Activated CD8-positive, alpha-beta memory T cell treated with anti-CD3 and anti-CD28 coated beads for 36 hours (primary cell): ENCODE results near the gene GZMM. TPM values are rescaled to one million over a fixed set of nuclear protein-coding genes. Genes with fewer than 3 reads are reported as not detected.

Source experiments
- CTCF ChIA-PET: fragments of 350-600 bp; sonication (Branson Sonifier 250); formaldehyde crosslinking; loops from one replicate; lab custom pipeline; 2021; ENCODE audit warnings: antibody characterized with exemption; lab: Charles Lee
- POLR2A ChIA-PET: fragments of 350-600 bp; sonication (Branson Sonifier 250); formaldehyde crosslinking; loops from one replicate; lab custom pipeline; 2021; ENCODE audit warnings: antibody characterized with exemption; lab: Charles Lee
- total RNA-seq, 2 experiments: library from RNA; stranded (reverse); gene quantifications; one replicate each; pipeline ENCODE4 v1.2.3, GENCODE V29; 2021

Gene GZMM
- total RNA-seq, 2 experiments from 2014 or later: 45.0 to 46.8 TPM

GRCh38 chr19:597406-598315 is 53.8 kb downstream of the GZMM start:
- POLR2A ChIA-PET: no interaction called here
- CTCF ChIA-PET: interaction anchor here (1.7 kb wide), 1 partner anchor 10 kb away, joined by 4 read pairs; no protein-coding TSS in a partner anchor

Other genes starting within 250 kb of the GZMM start
- 10 to 100 TPM; 18.3 to 21.2 TPM for gene MIER2, start 199.3 kb upstream of the GZMM start, total RNA-seq
- gene C2CD4C, start 134.9 kb upstream of the GZMM start, total RNA-seq: not detected
- gene SHC2, start 83.0 kb upstream of the GZMM start, total RNA-seq: not detected
- gene MADCAM1, start 47.6 kb upstream of the GZMM start, total RNA-seq: under 1 TPM; 0.17 to 0.23 TPM
- gene TPGS1, start 36.6 kb upstream of the GZMM start, total RNA-seq: 10 to 100 TPM; 14.1 to 14.9 TPM
- gene CDC34, start 12.3 kb upstream of the GZMM start, total RNA-seq: 10 to 100 TPM; 58.7 to 60.1 TPM
- 100 to 1,000 TPM; 234 to 243 TPM for gene BSG, start 28.5 kb downstream of the GZMM start, total RNA-seq
- gene HCN2, start 45.8 kb downstream of the GZMM start, total RNA-seq: under 1 TPM; 0.40 to 0.55 TPM
- gene POLRMT, start 89.5 kb downstream of the GZMM start, total RNA-seq: 10 to 100 TPM; 79.9 to 81.1 TPM
- not detected for gene FGF22, start 95.8 kb downstream of the GZMM start, total RNA-seq
- 100 to 1,000 TPM; 104 to 110 TPM for gene RNF126, start 119.2 kb downstream of the GZMM start, total RNA-seq
- gene FSTL3, start 132.3 kb downstream of the GZMM start, total RNA-seq: 1 to 10 TPM; 7.5 to 8.6 TPM
- gene PRSS57, start 151.4 kb downstream of the GZMM start, total RNA-seq: not detected
- under 1 TPM in 1 of 2 experiments, not detected in 1; 0.13 TPM for gene PALM, start 164.9 kb downstream of the GZMM start, total RNA-seq
- gene MISP, start 207.1 kb downstream of the GZMM start, total RNA-seq: not detected